Psoas muscle (tissue), 8 donors: ENCODE results near the gene HDGF. TPM values are rescaled to one million over a fixed set of nuclear protein-coding genes. Genes with fewer than 3 reads are reported as not detected.

Experiments used
- ATAC-seq, 4 donors: fragments of 200-7000 bp; cut with Tn5 transposase; one replicate each; pipeline ENCODE4 v1.9.1; 2020; ENCODE audit warnings: moderate library complexity in 3 of 4, mild to moderate bottlenecking in 2 of 4
- DNase-seq, 2 donors: peaks; one replicate each; pipeline ENCODE4 v3.0.0-alpha.2; 2020
- H3K27ac ChIP-seq: fragments of 200-600 bp; one replicate; pipeline ENCODE4 v1.8.0; 2022
- H3K27me3 ChIP-seq, 3 donors: fragments of 200-600 bp in 1 of 3; one replicate each; pipeline versions ENCODE4 v1.6.1 to v1.8.0; 2013 to 2022; ENCODE audit warnings: low read length in 2 of 3, mild to moderate bottlenecking in 2 of 3, moderate library complexity in 1 of 3; ENCODE audit not compliant: insufficient read depth in 3 of 3
- H3K36me3 ChIP-seq, 2 donors: fragments of 200-600 bp in 1 of 2; one replicate each; pipeline versions ENCODE4 v1.6.1 to v1.8.0; 2013 to 2022; ENCODE audit warnings: low read depth in 1 of 2, mild to moderate bottlenecking in 1 of 2, moderate library complexity in 1 of 2; ENCODE audit not compliant: insufficient read depth in 1 of 2
- H3K4me1 ChIP-seq: fragments of 200-600 bp; one replicate; pipeline ENCODE4 v1.8.0; 2022
- H3K4me3 ChIP-seq: fragments of 200-600 bp; one replicate; pipeline ENCODE4 v1.8.0; 2022; ENCODE audit warnings: mild to moderate bottlenecking
- H3K9me3 ChIP-seq: fragments of 200-600 bp; one replicate; pipeline ENCODE4 v1.8.0; 2022
- CTCF ChIP-seq: fragments of 200-600 bp; IDR thresholded peaks from one replicate; pipeline ENCODE4 v1.8.0; 2022; ENCODE audit warnings: antibody characterized with exemption
- WGBS, 3 donors: extraction: QIAGEN DNeasy Blood & Tissue Kit; methylation state at CpG; one replicate each; pipeline versions ENCODE4 v1.1.6 to v1.1.7; 2013; 5-methylcytosine and 5-hydroxymethylcytosine counted together
- intact Hi-C, 2 donors: fragments of 100-400 bp; cut with DNase I; formaldehyde crosslinking; loops; one replicate each; pipeline versions ENCODE4 v1.11.0 to v1.14.2; 2022
- polyA plus RNA-seq, 3 donors: library from polyadenylated mRNA; stranded (reverse); fragments of 200-250 nt; gene quantifications; one replicate each; pipeline ENCODE4 v1.2.3, GENCODE V29; 2013
- total RNA-seq, 4 donors: library from RNA; stranded (reverse); fragmentation: NEBNext Ultra II Directional in 2 of 4; extraction: Animal tissue kit (Norgen Biotek cat#: 25700) in 2 of 4; gene quantifications; one replicate each; pipeline versions ENCODE4 v1.2.1 to v1.2.4, GENCODE V29; 2021 to 2023
- donor health status: healthy with polysubstance abuse.
- donor health status: DM: no; HTN: no; CAD: no; lungs with moderate emphysema.
- donor health status: Bipolar disorder and iron deficiency.
- donor health status: healthy.
- donor health status: DM: yes; HTN: yes; CAD: no.
- donor health status: DM: no; HTN: no; CAD: no.
- donor health status: DM: no; HTN: no; CAD: no.
- donor health status: DM: yes; HTN: yes; CAD: no.

The HDGF gene
- total and polyA plus RNA-seq, 7 donors: 161 to 367 (median 198) TPM

- no peak for DNase-seq
- TF ChIP-seq CTCF: peak; percentile 42
- Histone ChIP-seq H3K9me3 (no peaks in the 10 kb centered on the region), H3K36me3 (peaks cover 7 to 49% of the 10 kb centered on the region in 2 donors), H3K4me3 (peak overlapping the region; percentile 80), H3K4me1 (peaks cover 45% of the 10 kb centered on the region), H3K27ac (peak overlapping the region; percentile 67), H3K27me3 (no peaks in the 10 kb centered on the region)
- intact Hi-C loops: loop anchor here (1.0 to 5.0 kb wide), 3 partner anchors 37 to 68 kb away; partner anchors contain the start of gene PRCC (in 1 of the 2)
- no peak for ATAC-seq
- WGBS, 3 donors: 42 to 50% (median 43%) methylated on average over 15 of the region's 15 CpGs
Measured at GRCh38 chr1:156726549-156727226, 24.8 kb downstream of the HDGF start.

DNA sequence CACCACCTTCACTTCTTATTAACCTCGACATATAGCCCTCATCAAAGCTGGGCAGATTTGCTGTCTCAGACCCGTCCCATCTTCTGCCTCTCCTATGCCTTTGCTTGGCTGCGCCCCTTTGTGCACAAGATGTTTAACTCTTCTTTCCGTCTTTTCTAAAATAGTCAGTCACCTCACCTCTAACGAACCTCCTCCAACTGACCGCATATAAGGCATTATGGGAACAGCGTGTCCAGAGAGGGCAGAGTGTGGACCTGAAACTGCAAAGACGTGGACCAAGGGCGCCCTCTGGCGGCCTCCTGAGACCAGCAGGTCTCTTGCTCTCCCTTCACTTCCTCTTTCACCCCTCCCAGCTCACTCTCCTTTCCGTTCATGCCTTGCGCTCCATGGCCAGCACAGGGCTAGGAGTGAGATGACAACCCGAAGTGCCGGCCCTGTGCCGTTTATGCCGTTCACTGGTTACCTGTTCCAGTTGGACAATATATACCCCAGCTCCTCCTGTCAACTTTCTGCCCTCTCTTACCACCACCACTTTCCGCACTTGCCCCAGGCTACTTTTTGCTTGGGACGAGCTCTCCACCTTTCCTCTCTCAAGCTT, 25.7 kb downstream of the HDGF start:
- H3K27me3 ChIP-seq: no peaks in the 10 kb centered on the region
- peak; percentile 96 for TF ChIP-seq CTCF
- H3K36me3 ChIP-seq: peaks cover 7 to 51% of the 10 kb centered on the region in 2 donors
- peaks cover 45% of the 10 kb centered on the region for H3K4me1 ChIP-seq
- peak overlapping the region; percentile 80 for H3K4me3 ChIP-seq
- intact Hi-C loops: loop anchor here (1.0 to 5.0 kb wide), 4 partner anchors 35 to 67 kb away; partner anchors contain the start of gene PRCC (in 1 of the 2)
- no peaks in the 10 kb centered on the region for H3K9me3 ChIP-seq
- DNase-seq (peak; percentile 88 to 94), ATAC-seq (peak; percentile 73 to 78 (median 74))
- 11 to 14% (median 11%) methylated on average over 17 to 18 of the region's 18 CpGs for WGBS, 3 donors
- peak overlapping the region; percentile 67 for H3K27ac ChIP-seq

GRCh38 chr1:156721535-156721934, 29.9 kb downstream of the HDGF start:
- intact Hi-C loops: no loop called here
- ATAC-seq (no peak), DNase-seq (no peak)
- no peak for TF ChIP-seq CTCF
- WGBS, 3 donors: 91 to 95% (median 93%) methylated on average over 4 of the region's 4 CpGs
- Histone ChIP-seq H3K4me1 (peaks cover 23% of the 10 kb centered on the region), H3K27me3 (no peaks in the 10 kb centered on the region), H3K36me3 (peaks cover 7 to 49% of the 10 kb centered on the region in 2 donors), H3K27ac (no peak overlapping the region), H3K9me3 (no peaks in the 10 kb centered on the region), H3K4me3 (no peak overlapping the region)

GRCh38 chr1:156721131-156721530, 30.3 kb downstream of the HDGF start:
- H3K27ac ChIP-seq: no peak overlapping the region
- WGBS, 3 donors: 65 to 76% (median 66%) methylated on average over 2 of the region's 2 CpGs
- ATAC-seq (no peak), DNase-seq (no peak)
- H3K36me3 ChIP-seq: peaks cover 7 to 45% of the 10 kb centered on the region in 2 donors
- H3K27me3 ChIP-seq: no peaks in the 10 kb centered on the region
- peaks cover 19% of the 10 kb centered on the region for H3K4me1 ChIP-seq
- intact Hi-C loops: no loop called here
- no peaks in the 10 kb centered on the region for H3K9me3 ChIP-seq
- H3K4me3 ChIP-seq: no peak overlapping the region
- TF ChIP-seq CTCF: no peak
